Sigmoid colon (tissue), 7 donors: Measurements from ENCODE around the gene SKOR1. TPM values are rescaled to one million over a fixed set of nuclear protein-coding genes. Genes with fewer than 3 reads are reported as not detected.

Source experiments
- DNase-seq: peaks from one replicate; pipeline ENCODE4 v3.0.0-alpha.2; 2019
- H3K27ac ChIP-seq, 4 donors: fragments of 200-600 bp; sonication (generic); one replicate each; pipeline ENCODE4 v1.5.1; 2016 to 2019; ENCODE audit warnings: mild to moderate bottlenecking in 1 of 4
- H3K27me3 ChIP-seq, 3 donors: fragments of 200-600 bp; sonication (generic); one replicate each; pipeline ENCODE4 v1.5.1; 2019; ENCODE audit warnings: mild to moderate bottlenecking in 1 of 3
- H3K36me3 ChIP-seq, 4 donors: fragments of 200-600 bp; sonication (generic); one replicate each; pipeline ENCODE4 v1.5.1; 2016 to 2019
- H3K4me1 ChIP-seq, 4 donors: fragments of 200-600 bp; sonication (generic); one replicate each; pipeline ENCODE4 v1.5.1; 2017 to 2019
- H3K4me3 ChIP-seq, 4 donors: fragments of 200-600 bp; sonication (generic); one replicate each; pipeline ENCODE4 v1.5.1; 2017 to 2019; ENCODE audit warnings: mild to moderate bottlenecking in 2 of 4, moderate library complexity in 1 of 4
- H3K9me3 ChIP-seq, 4 donors: fragments of 200-600 bp in 3 of 4; sonication (generic) in 3 of 4; one replicate each; pipeline versions ENCODE4 v1.5.1 to v1.6.1; 2013 to 2019
- CTCF ChIP-seq, 4 experiments: fragments of 450-650 bp in 3 of 4; fragments of 200-600 bp in 1 of 4; IDR thresholded peaks; one replicate each; pipeline ENCODE4 v1.5.1; 2016 to 2019; ENCODE audit warnings: antibody characterized with exemption in 4 of 4, mild to moderate bottlenecking in 3 of 4, moderate library complexity in 2 of 4
- EP300 ChIP-seq, 4 donors: sonication (generic); formaldehyde crosslinking; IDR thresholded peaks; one replicate each; pipeline ENCODE4 v1.6.1; 2017; ENCODE audit warnings: antibody characterized with exemption in 4 of 4
- POLR2A ChIP-seq, 2 donors: fragments of 450-650 bp; IDR thresholded peaks; one replicate each; pipeline ENCODE4 v1.6.1; 2016; ENCODE audit warnings: antibody characterized with exemption in 2 of 2, mild to moderate bottlenecking in 2 of 2, moderate library complexity in 2 of 2
- POLR2AphosphoS5 ChIP-seq, 4 donors: sonication (generic); formaldehyde crosslinking; IDR thresholded peaks; one replicate each; pipeline ENCODE4 v1.6.1; 2017; ENCODE audit warnings: antibody characterized with exemption in 4 of 4
- WGBS, 2 donors: extraction: QIAGEN DNeasy Blood & Tissue Kit; methylation state at CpG; one replicate each; pipeline ENCODE4 v1.1.7; 2013; 5-methylcytosine and 5-hydroxymethylcytosine counted together
- intact Hi-C: fragments of 100-400 bp; cut with DNase I; formaldehyde crosslinking; loops from one replicate; pipeline ENCODE4 v1.15.1; 2023
- polyA plus RNA-seq, 3 donors: library from polyadenylated mRNA; stranded (reverse); fragments of 200-250 nt; gene quantifications; one replicate each; pipeline ENCODE4 v1.2.3, GENCODE V29; 2013
- total RNA-seq, 4 donors: library from RNA; depleted of rRNA; stranded (reverse); fragments of >200 nt; gene quantifications; one replicate each; pipeline ENCODE4 v1.1.0, GENCODE V29; 2016
- donor health status: healthy with polysubstance abuse.
- donor health status: Bipolar disorder and iron deficiency.
- donor health status: healthy.

SKOR1 gene
- total and polyA plus RNA-seq, 7 donors = 0.25 to 1.6 (median 1.0) TPM; not detected in 3

GRCh38 chr15:67870868-67871408 is 45.6 kb downstream of the SKOR1 start:
- H3K27me3 ChIP-seq = no peaks in the 10 kb centered on the region
- H3K9me3 ChIP-seq = no peaks in the 10 kb centered on the region
- no peak overlapping the region for H3K27ac ChIP-seq
- TF ChIP-seq POLR2A (IDR thresholded peaks at IDR 0.05) (no peak), CTCF (IDR thresholded peaks at IDR 0.05) (no peak), EP300 (IDR thresholded peaks at IDR 0.05) (no peak), POLR2AphosphoS5 (IDR thresholded peaks at IDR 0.05) (no peak)
- no peaks in the 10 kb centered on the region for H3K4me1 ChIP-seq
- H3K4me3 ChIP-seq = no peak overlapping the region
- H3K36me3 ChIP-seq = no peaks in the 10 kb centered on the region
- intact Hi-C loops = no loop called here
- no peak for DNase-seq

GRCh38 chr15:67873777-67874176 is 48.5 kb downstream of the SKOR1 start:
- no peak overlapping the region for H3K4me3 ChIP-seq
- no peak for TF ChIP-seq EP300 (IDR thresholded peaks at IDR 0.05)
- TF ChIP-seq CTCF (IDR thresholded peaks at IDR 0.05) = no peak
- no peak for TF ChIP-seq POLR2AphosphoS5 (IDR thresholded peaks at IDR 0.05)
- TF ChIP-seq POLR2A (IDR thresholded peaks at IDR 0.05) = no peak
- no peaks in the 10 kb centered on the region for H3K36me3 ChIP-seq
- no peak overlapping the region for H3K27ac ChIP-seq
- intact Hi-C loops = no loop called here
- 93 to 95% methylated on average over 3 of the region's 3 CpGs for WGBS, 2 donors
- H3K4me1 ChIP-seq = no peaks in the 10 kb centered on the region
- no peaks in the 10 kb centered on the region for H3K9me3 ChIP-seq
- no peaks in the 10 kb centered on the region for H3K27me3 ChIP-seq
- no peak for DNase-seq

GRCh38 chr15:67878712-67879206 is 53.5 kb downstream of the SKOR1 start:
- no peak for DNase-seq
- no peak overlapping the region for H3K4me3 ChIP-seq
- WGBS, 2 donors = 94 to 99% methylated on average over 2 of the region's 2 CpGs
- no peaks in the 10 kb centered on the region for H3K9me3 ChIP-seq
- no peak overlapping the region for H3K27ac ChIP-seq
- intact Hi-C loops = no loop called here
- H3K27me3 ChIP-seq = no peaks in the 10 kb centered on the region
- H3K36me3 ChIP-seq = no peaks in the 10 kb centered on the region
- H3K4me1 ChIP-seq = peaks cover 0 to 21% (median 11%) of the 10 kb centered on the region in 4 donors
- TF ChIP-seq POLR2A (IDR thresholded peaks at IDR 0.05) = no peak
- TF ChIP-seq CTCF (IDR thresholded peaks at IDR 0.05) = no peak
- no peak for TF ChIP-seq POLR2AphosphoS5 (IDR thresholded peaks at IDR 0.05)
- TF ChIP-seq EP300 (IDR thresholded peaks at IDR 0.05) = no peak

GRCh38 chr15:67879440-67880129 is 54.3 kb downstream of the SKOR1 start:
- intact Hi-C loops = no loop called here
- Histone ChIP-seq H3K27me3 (no peaks in the 10 kb centered on the region), H3K27ac (no peak overlapping the region), H3K9me3 (no peaks in the 10 kb centered on the region), H3K4me3 (no peak overlapping the region), H3K36me3 (no peaks in the 10 kb centered on the region), H3K4me1 (peaks cover 0 to 28% (median 19%) of the 10 kb centered on the region in 4 donors)
- DNase-seq = no peak
- TF ChIP-seq POLR2AphosphoS5 (IDR thresholded peaks at IDR 0.05) (no peak), EP300 (IDR thresholded peaks at IDR 0.05) (no peak), POLR2A (IDR thresholded peaks at IDR 0.05) (no peak), CTCF (IDR thresholded peaks at IDR 0.05) (no peak)
- 72 to 93% methylated on average over 11 of the region's 11 CpGs for WGBS, 2 donors
